ENCODE data around the gene ABCB9.

- TF ChIP-seq CTCF (IDR thresholded peaks at IDR 0.05) (no peak), ZFX (IDR thresholded peaks at IDR 0.05; ENCODE audit: borderline replicate concordance) (no peak)
These were observed 30.9 kb downstream of the ABCB9 start for GRCh38 chr12:122935318-122935717.
